AG08395 (cell line): ENCODE results near the gene SERPINA5.

ENCODE experiments used
- DNase-seq: peaks from one replicate; pipeline ENCODE4 v3.0.0; 2012; ENCODE audit warnings: mixed read lengths, low spot score

The SERPINA5 gene

GRCh38 chr14:94548999-94549985 is 31.9 kb upstream of the SERPINA5 start:
- peak; percentile 62 for DNase-seq

GRCh38 chr14:94550041-94550440 is 31.2 kb upstream of the SERPINA5 start:
- DNase-seq, result no peak

GRCh38 chr14:94555991-94556390 is 25.2 kb upstream of the SERPINA5 start:
- DNase-seq, result no peak

- DNase-seq, result no peak
Measured at GRCh38 chr14:94557327-94557726, 23.9 kb upstream of the SERPINA5 start.

- no peak for DNase-seq
Measured at GRCh38 chr14:94558842-94559241, 22.4 kb upstream of the SERPINA5 start.

- DNase-seq, result no peak
Measured at GRCh38 chr14:94559638-94560290, 21.5 kb upstream of the SERPINA5 start.

GRCh38 chr14:94560291-94560665 is 20.9 kb upstream of the SERPINA5 start:
- no peak for DNase-seq

- DNase-seq, result no peak
Measured at GRCh38 chr14:94560751-94561655, 20.2 kb upstream of the SERPINA5 start, which contains the start of gene SERPINA4. TSS of gene SERPINA4 (plus strand) at chr14:94561442. CDS start at chr14:94563483, 2,041 bp downstream.

GRCh38 chr14:94561656-94562010 is 19.6 kb upstream of the SERPINA5 start:
- DNase-seq, result no peak

- no peak for DNase-seq
Measured at GRCh38 chr14:94562022-94562421, 19.2 kb upstream of the SERPINA5 start.

- DNase-seq, result no peak
Measured at GRCh38 chr14:94562941-94563883, 18.0 kb upstream of the SERPINA5 start.

- no peak for DNase-seq
Measured at GRCh38 chr14:94564381-94564780, 16.8 kb upstream of the SERPINA5 start.

- DNase-seq, result no peak
Measured at GRCh38 chr14:94568186-94568585, 13.0 kb upstream of the SERPINA5 start.

GRCh38 chr14:94569381-94570001 is 11.7 kb upstream of the SERPINA5 start:
- no peak for DNase-seq

GRCh38 chr14:94570002-94570400 is 11.2 kb upstream of the SERPINA5 start:
- DNase-seq, result no peak

- no peak for DNase-seq
Measured at GRCh38 chr14:94570440-94570839, 10.8 kb upstream of the SERPINA5 start.

GRCh38 chr14:94571395-94571794 is 9.8 kb upstream of the SERPINA5 start:
- no peak for DNase-seq

GRCh38 chr14:94571950-94572349 is 9.3 kb upstream of the SERPINA5 start:
- peak; percentile 31 for DNase-seq

GRCh38 chr14:94572637-94573303 is 8.5 kb upstream of the SERPINA5 start:
- DNase-seq, result no peak
